ENCODE results near the gene CCDC33. TPM values are rescaled to one million over a fixed set of nuclear protein-coding genes. Genes with fewer than 3 reads are reported as not detected.

The CCDC33 gene
- total and polyA plus RNA-seq, 8 donors: not detected

DNA sequence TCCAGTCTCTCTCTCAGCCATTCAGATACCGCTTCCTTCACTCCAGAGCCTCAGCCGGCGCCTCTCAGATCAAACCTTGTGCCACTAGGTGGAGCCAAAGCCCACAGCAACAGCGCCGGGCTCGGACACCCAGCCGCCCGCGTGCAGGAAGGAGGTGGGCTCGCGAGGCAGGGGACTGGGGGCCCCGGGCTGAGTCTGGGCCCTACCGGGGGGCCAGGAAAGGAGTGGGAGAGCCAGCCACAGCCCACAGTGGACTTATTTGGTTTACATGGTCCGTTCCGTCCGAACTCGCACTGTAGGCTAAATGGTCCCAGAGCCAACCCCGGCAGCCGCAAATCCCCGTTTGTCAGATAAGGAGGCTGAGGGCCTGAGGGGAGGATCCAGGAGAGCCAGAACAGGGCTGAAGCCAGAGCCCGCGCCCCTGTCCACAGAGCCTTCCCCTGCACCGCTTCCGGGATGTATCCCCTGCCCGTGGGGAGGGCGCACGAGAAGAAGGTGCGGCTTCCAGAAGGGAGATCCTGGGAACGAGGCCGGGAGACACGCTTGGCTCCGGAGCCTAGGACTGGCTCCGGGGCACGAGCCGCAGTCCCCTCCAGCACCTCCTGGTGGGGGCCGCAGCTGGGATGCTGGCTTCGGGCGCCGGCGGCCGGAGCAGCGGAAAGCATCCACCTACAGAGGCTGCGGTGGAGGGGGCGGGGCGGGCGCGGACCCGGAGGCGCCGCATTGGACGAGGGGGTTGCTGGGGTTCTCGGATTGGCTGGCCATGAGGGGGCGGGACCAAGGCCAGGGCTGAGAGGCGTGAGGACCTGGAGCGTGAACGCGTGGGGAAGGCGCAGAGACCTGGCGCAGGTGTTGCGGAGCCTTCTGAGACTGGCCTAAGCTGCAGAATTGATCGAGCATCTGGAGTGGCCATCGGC lies 137.9 kb downstream of the CCDC33 start:
- peak; percentile 97 to 100 (median 99) for ATAC-seq
- Histone ChIP-seq H3K27me3 (no peaks in the 10 kb centered on the region), H3K27ac (no peak overlapping the region), H3K4me1 (peaks cover 0 to 8% (median 0%) of the 10 kb centered on the region in 3 donors), H3K4me3 (peak overlapping the region; percentile 49 to 65 (median 60)), H3K36me3 (no peaks in the 10 kb centered on the region), H3K9me3 (no peaks in the 10 kb centered on the region)
- TF ChIP-seq, protein P1, sequence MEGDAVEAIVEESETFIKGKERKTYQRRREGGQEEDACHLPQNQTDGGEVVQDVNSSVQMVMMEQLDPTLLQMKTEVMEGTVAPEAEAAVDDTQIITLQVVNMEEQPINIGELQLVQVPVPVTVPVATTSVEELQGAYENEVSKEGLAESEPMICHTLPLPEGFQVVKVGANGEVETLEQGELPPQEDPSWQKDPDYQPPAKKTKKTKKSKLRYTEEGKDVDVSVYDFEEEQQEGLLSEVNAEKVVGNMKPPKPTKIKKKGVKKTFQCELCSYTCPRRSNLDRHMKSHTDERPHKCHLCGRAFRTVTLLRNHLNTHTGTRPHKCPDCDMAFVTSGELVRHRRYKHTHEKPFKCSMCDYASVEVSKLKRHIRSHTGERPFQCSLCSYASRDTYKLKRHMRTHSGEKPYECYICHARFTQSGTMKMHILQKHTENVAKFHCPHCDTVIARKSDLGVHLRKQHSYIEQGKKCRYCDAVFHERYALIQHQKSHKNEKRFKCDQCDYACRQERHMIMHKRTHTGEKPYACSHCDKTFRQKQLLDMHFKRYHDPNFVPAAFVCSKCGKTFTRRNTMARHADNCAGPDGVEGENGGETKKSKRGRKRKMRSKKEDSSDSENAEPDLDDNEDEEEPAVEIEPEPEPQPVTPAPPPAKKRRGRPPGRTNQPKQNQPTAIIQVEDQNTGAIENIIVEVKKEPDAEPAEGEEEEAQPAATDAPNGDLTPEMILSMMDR (IDR thresholded peaks at IDR 0.05): peak; percentile 79 to 92 (median 87)
- no peak for FAIRE-seq
- WGBS, 2 donors: 0 to 1% methylated on average over 61 to 62 of the region's 62 CpGs
- intact Hi-C loops (cut with DNase I): loop anchor here in 1 of 3 donors (10.0 kb wide), 1 partner anchor 241 kb away; the partner anchor contains the start of gene CLK3
- peak; percentile 90 to 96 (median 94) for DNase-seq

DNA sequence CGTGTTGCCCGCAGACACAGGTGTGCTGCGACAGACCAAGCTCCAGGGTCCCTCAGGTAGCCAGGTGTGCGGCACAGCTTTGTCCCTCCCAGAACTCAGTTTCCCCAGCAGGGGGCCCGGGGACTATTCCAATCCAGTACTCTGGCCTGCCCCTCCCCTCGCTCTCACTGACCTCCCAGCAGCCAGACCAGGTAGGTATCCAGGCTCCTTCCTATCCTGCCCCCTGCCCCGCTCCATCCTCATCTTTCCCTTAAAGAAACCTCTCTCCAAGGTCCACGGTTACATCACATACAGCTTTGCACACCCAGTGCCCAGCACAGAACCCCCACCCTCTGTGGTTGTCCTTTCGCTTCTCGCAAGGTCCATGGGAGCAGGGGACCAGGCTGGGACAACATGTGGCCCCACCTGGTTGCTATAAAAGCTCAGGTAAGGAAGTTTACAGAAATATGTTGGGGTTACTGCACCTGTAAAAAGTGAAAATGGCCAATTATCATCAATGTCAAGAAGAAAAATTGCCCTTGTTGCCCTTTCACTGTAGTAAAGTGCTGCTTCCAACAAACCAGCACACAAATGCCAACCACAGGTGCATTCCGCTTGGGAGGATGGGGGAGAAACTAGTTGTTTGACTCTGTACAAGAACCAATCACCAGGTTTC lies 138.6 kb downstream of the CCDC33 start:
- H3K9me3 ChIP-seq: no peaks in the 10 kb centered on the region
- intact Hi-C loops (cut with DNase I): loop anchor here in 1 of 3 donors (10.0 kb wide), 1 partner anchor 240 kb away; the partner anchor contains the start of gene CLK3
- H3K27me3 ChIP-seq: no peaks in the 10 kb centered on the region
- H3K4me3 ChIP-seq: peak overlapping the region in 3 of 4 donors; percentile 55 to 65 (median 64)
- TF ChIP-seq, protein P1 (IDR thresholded peaks at IDR 0.05): no peak
- H3K36me3 ChIP-seq: no peaks in the 10 kb centered on the region
- DNase-seq (no peak), ATAC-seq (no peak), FAIRE-seq (no peak)
- H3K4me1 ChIP-seq: peaks cover 0 to 8% (median 0%) of the 10 kb centered on the region in 3 donors
- 23% methylated on average over 9 to 11 of the region's 11 CpGs for WGBS, 2 donors
- no peak overlapping the region for H3K27ac ChIP-seq

DNA sequence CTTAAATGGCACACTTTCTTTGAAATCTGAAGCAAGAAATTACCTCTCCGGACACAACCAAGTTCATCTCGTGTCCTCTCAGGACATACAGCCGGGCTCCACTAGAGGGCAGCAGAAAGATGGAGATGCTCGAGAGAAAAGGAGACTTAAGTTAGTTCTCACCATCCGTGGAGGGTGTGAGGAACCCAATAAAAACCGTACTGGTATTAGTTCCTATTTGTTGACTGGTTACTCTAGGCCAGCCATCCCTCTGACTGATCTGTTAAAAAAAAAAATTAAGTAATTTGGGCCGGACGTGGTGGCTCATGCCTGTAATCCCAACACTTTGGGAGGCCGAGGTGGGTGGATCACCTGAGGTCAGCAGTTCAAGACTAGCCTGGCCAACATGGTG lies 139.2 kb downstream of the CCDC33 start:
- intact Hi-C loops (cut with DNase I): loop anchor here in 1 of 3 donors (10.0 kb wide), 1 partner anchor 240 kb away; the partner anchor contains the start of gene CLK3
- DNase-seq (peak in 5 of 6 donors; percentile 61 to 89 (median 80)), FAIRE-seq (no peak), ATAC-seq (peak; percentile 57 to 75 (median 66))
- Histone ChIP-seq H3K4me3 (no peak overlapping the region), H3K27ac (no peak overlapping the region), H3K36me3 (no peaks in the 10 kb centered on the region), H3K4me1 (peaks cover 0 to 8% (median 0%) of the 10 kb centered on the region in 3 donors), H3K9me3 (no peaks in the 10 kb centered on the region), H3K27me3 (no peaks in the 10 kb centered on the region)
- TF ChIP-seq, protein P1 (IDR thresholded peaks at IDR 0.05): peak; percentile 78 to 80 (median 79)
- 9 to 17% methylated on average over 9 of the region's 9 CpGs for WGBS, 2 donors

DNA sequence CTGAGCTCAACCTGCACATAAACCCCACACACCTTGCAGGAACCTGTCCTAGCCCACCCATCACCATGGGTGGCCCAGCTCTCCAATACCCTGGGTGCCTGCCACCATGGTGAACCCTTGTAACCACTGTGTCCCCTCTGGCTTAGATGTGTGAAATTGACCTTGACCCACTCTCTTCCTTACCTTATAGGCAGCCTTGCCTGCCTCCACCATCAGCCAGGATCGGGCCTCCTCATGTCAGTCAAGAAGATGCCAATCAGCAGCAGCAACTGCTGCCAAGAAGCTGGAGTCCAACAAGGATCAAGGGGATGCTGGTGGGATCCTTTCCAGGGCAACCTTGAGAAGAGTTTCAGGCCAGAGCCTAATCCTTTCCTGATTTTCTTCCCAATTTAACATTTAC lies 140.1 kb downstream of the CCDC33 start:
- Histone ChIP-seq H3K27ac (no peak overlapping the region), H3K9me3 (no peaks in the 10 kb centered on the region), H3K36me3 (no peaks in the 10 kb centered on the region), H3K4me1 (peaks cover 0 to 8% (median 0%) of the 10 kb centered on the region in 3 donors), H3K27me3 (no peaks in the 10 kb centered on the region), H3K4me3 (no peak overlapping the region)
- intact Hi-C loops (cut with DNase I): loop anchor here in 1 of 3 donors (10.0 kb wide), 1 partner anchor 239 kb away; the partner anchor contains the start of gene CLK3
- ATAC-seq (no peak), DNase-seq (no peak), FAIRE-seq (no peak)
- TF ChIP-seq, protein P1 (IDR thresholded peaks at IDR 0.05): no peak
- WGBS, 2 donors: 63 to 64% methylated on average over 1 of the region's 1 CpG
